Measurements from ENCODE around the gene P2RY2.

The P2RY2 gene

GRCh38 chr11:73218106-73218829, at the start of gene P2RY2:
Gene P2RY2, plus strand, starts transcription at chr11:73218281. Its CDS starts 15,879 bp downstream, at chr11:73234160.
- peak in 1 of 2 donors; percentile 29 for DNase-seq (ENCODE audit: low read depth in 2 of 2)

- DNase-seq (ENCODE audit: low read depth in 2 of 2) = no peak
These were observed 49.0 kb upstream of the P2RY2 start for GRCh38 chr11:73168925-73169579.

GRCh38 chr11:73170140-73170539, 47.9 kb upstream of the P2RY2 start:
- DNase-seq (ENCODE audit: low read depth in 2 of 2) = no peak

GRCh38 chr11:73171436-73172161, 46.5 kb upstream of the P2RY2 start:
- no peak for DNase-seq (ENCODE audit: low read depth in 2 of 2)

GRCh38 chr11:73172992-73173656, 45.0 kb upstream of the P2RY2 start:
- no peak for DNase-seq (ENCODE audit: low read depth in 2 of 2)

- DNase-seq (ENCODE audit: low read depth in 2 of 2) = no peak
These were observed 44.2 kb upstream of the P2RY2 start for GRCh38 chr11:73173755-73174494.

GRCh38 chr11:73174495-73174791, 43.6 kb upstream of the P2RY2 start:
- no peak for DNase-seq (ENCODE audit: low read depth in 2 of 2)

- no peak for DNase-seq (ENCODE audit: low read depth in 2 of 2)
These were observed 42.4 kb upstream of the P2RY2 start for GRCh38 chr11:73175551-73176144.

GRCh38 chr11:73176145-73176873, 41.8 kb upstream of the P2RY2 start:
- DNase-seq (ENCODE audit: low read depth in 2 of 2) = no peak

- no peak for DNase-seq (ENCODE audit: low read depth in 2 of 2)
These were observed 41.3 kb upstream of the P2RY2 start for GRCh38 chr11:73176874-73177155.

- no peak for DNase-seq (ENCODE audit: low read depth in 2 of 2)
These were observed 40.7 kb upstream of the P2RY2 start for GRCh38 chr11:73177380-73177777.

GRCh38 chr11:73177778-73178539, 40.1 kb upstream of the P2RY2 start:
- DNase-seq (ENCODE audit: low read depth in 2 of 2) = peak; percentile 69 to 71

GRCh38 chr11:73178681-73179080, 39.4 kb upstream of the P2RY2 start:
- DNase-seq (ENCODE audit: low read depth in 2 of 2) = no peak

- DNase-seq (ENCODE audit: low read depth in 2 of 2) = no peak
These were observed 35.2 kb upstream of the P2RY2 start for GRCh38 chr11:73182824-73183321.

GRCh38 chr11:73184953-73185671, 33.0 kb upstream of the P2RY2 start:
- peak; percentile 25 to 35 for DNase-seq (ENCODE audit: low read depth in 2 of 2)

- DNase-seq (ENCODE audit: low read depth in 2 of 2) = no peak
These were observed 32.3 kb upstream of the P2RY2 start for GRCh38 chr11:73185680-73186293.

- DNase-seq (ENCODE audit: low read depth in 2 of 2) = no peak
These were observed 31.7 kb upstream of the P2RY2 start for GRCh38 chr11:73186294-73186850.

- no peak for DNase-seq (ENCODE audit: low read depth in 2 of 2)
These were observed 31.2 kb upstream of the P2RY2 start for GRCh38 chr11:73186886-73187285.
